H1 (cell line): ENCODE measurements around the gene SMIM5. TPM values are rescaled to one million over a fixed set of nuclear protein-coding genes. Genes with fewer than 3 reads are reported as not detected.

Experiments
- CTCF ChIA-PET: fragments of 300-600 bp; sonication (Branson Sonifier 250); formaldehyde crosslinking; loops from one replicate; lab custom pipeline; 2021; ENCODE audit not compliant: partially characterized antibody; lab: Charles Lee
- POLR2A ChIA-PET: fragments of 300-600 bp; sonication (Branson Sonifier 250); formaldehyde crosslinking; loops from one replicate; lab custom pipeline; 2021; ENCODE audit warnings: inconsistent platforms; ENCODE audit not compliant: partially characterized antibody; lab: Charles Lee
- DNase-seq, 2 experiments: peaks; one replicate each; pipeline versions ENCODE4 v3.0.0 to v3.0.0-alpha.2; 2010 to 2022; ENCODE audit warnings: low spot score in 2 of 2, low read depth in 1 of 2, mixed read lengths in 1 of 2
- FAIRE-seq: peaks from 2 replicates; lab custom pipeline; 2011; peaks lifted over from hg19 to GRCh38; lab: Jason Lieb, UNC
- H2AFZ ChIP-seq: 2 replicates; pipeline ENCODE4 v1.8.1; 2012; ENCODE audit warnings: low read length, inconsistent platforms
- H2AK5ac ChIP-seq: 2 replicates; pipeline ENCODE4 v1.6.1; 2013; ENCODE audit warnings: low read depth, low read length
- H2BK120ac ChIP-seq: replicated peaks from 2 replicates; pipeline ENCODE3; 2013; ENCODE audit warnings: low read depth, low read length, inconsistent platforms
- H2BK12ac ChIP-seq: 2 replicates; pipeline ENCODE4 v1.6.1; 2013; ENCODE audit warnings: low read depth, low read length
- H2BK15ac ChIP-seq: 2 replicates; pipeline ENCODE4 v1.6.1; 2013; ENCODE audit warnings: low read length
- H2BK20ac ChIP-seq: 2 replicates; pipeline ENCODE4 v1.6.1; 2013; ENCODE audit warnings: low read length
- H2BK5ac ChIP-seq: 2 replicates; pipeline ENCODE4 v1.6.1; 2013; ENCODE audit warnings: low read depth, low read length
- H3K14ac ChIP-seq: 2 replicates; pipeline ENCODE4 v1.6.1; 2013; ENCODE audit warnings: inconsistent platforms; ENCODE audit not compliant: insufficient read length
- H3K18ac ChIP-seq: 2 replicates; pipeline ENCODE4 v1.6.1; 2013; ENCODE audit warnings: low read length; ENCODE audit errors: extremely low read depth
- H3K23ac ChIP-seq: 2 replicates; pipeline ENCODE4 v1.6.1; 2013; ENCODE audit warnings: inconsistent platforms; ENCODE audit not compliant: insufficient read length
- H3K23me2 ChIP-seq: 2 replicates; pipeline ENCODE4 v1.6.1; 2013; ENCODE audit warnings: low read depth, low read length
- H3K27ac ChIP-seq: 2 replicates; pipeline ENCODE4 v1.6.1; 2011; ENCODE audit warnings: low read depth, low read length, inconsistent platforms
- H3K27me3 ChIP-seq, 4 experiments: replicated peaks in 1 of 4; 1 replicate in 1 of 4; 2 replicates in 3 of 4; pipeline versions ENCODE4 v1.6.1 to v1.8.1; 2011 to 2013; ENCODE audit warnings: low read length in 3 of 4, mild to moderate bottlenecking in 3 of 4, inconsistent platforms in 2 of 4, mixed read lengths in 2 of 4, moderate library complexity in 1 of 4; ENCODE audit not compliant: control insufficient read depth in 3 of 4, insufficient read depth in 3 of 4; ENCODE audit errors: extremely low read depth in 1 of 4
- H3K36me3 ChIP-seq, 4 experiments: 2 replicates each; pipeline versions ENCODE4 v1.6.1 to v1.8.1; 2011 to 2013; ENCODE audit warnings: mild to moderate bottlenecking in 4 of 4, low read length in 3 of 4, moderate library complexity in 2 of 4, control low read depth in 1 of 4, inconsistent platforms in 1 of 4; ENCODE audit not compliant: insufficient read depth in 4 of 4, control insufficient read depth in 2 of 4
- H3K4ac ChIP-seq: replicated peaks from 2 replicates; pipeline ENCODE3; 2013; ENCODE audit warnings: low read length, low read depth, mixed read lengths, inconsistent platforms; ENCODE audit not compliant: insufficient read length
- H3K4me1 ChIP-seq, 4 experiments: replicated peaks in 1 of 4; 1 replicate in 1 of 4; 2 replicates in 3 of 4; pipeline versions ENCODE4 v1.6.1 to v1.8.1; 2011 to 2013; ENCODE audit warnings: low read length in 3 of 4, inconsistent platforms in 2 of 4, mixed read lengths in 1 of 4; ENCODE audit not compliant: insufficient read depth in 4 of 4, control insufficient read depth in 3 of 4
- H3K4me2 ChIP-seq, 2 experiments: 2 replicates each; pipeline versions ENCODE4 v1.6.1 to v1.8.1; 2011 to 2013; ENCODE audit warnings: low read depth in 2 of 2, low read length in 2 of 2, control low read depth in 1 of 2, inconsistent platforms in 1 of 2, mild to moderate bottlenecking in 1 of 2; ENCODE audit not compliant: insufficient read depth in 1 of 2
- H3K4me3 ChIP-seq, 4 experiments: fragments of 200-600, 300-600 bp in 1 of 4; sonication (generic), shearing (Covaris generic), sonication (Bioruptor Twin) in 1 of 4; 2 replicates each; pipeline versions ENCODE4 v1.5.1 to v1.8.1; 2011 to 2016; ENCODE audit warnings: low read length in 4 of 4, low read depth in 3 of 4, control low read depth in 2 of 4, inconsistent platforms in 2 of 4, mild to moderate bottlenecking in 2 of 4, mixed read lengths in 1 of 4, moderate library complexity in 1 of 4; ENCODE audit not compliant: insufficient read depth in 2 of 4; ENCODE audit errors: extremely low read depth in 1 of 4
- H3K56ac ChIP-seq: replicated peaks from 2 replicates; pipeline ENCODE3; 2013; ENCODE audit warnings: low read depth, mild to moderate bottlenecking, mixed read lengths, low read length, inconsistent platforms; ENCODE audit not compliant: insufficient read length
- H3K79me1 ChIP-seq: 2 replicates; pipeline ENCODE4 v1.6.1; 2013; ENCODE audit warnings: low read depth, low read length, control low read depth
- H3K79me2 ChIP-seq, 2 experiments: 2 replicates each; pipeline versions ENCODE4 v1.6.1 to v1.8.1; 2012 to 2013; ENCODE audit warnings: low read length in 2 of 2, mild to moderate bottlenecking in 2 of 2, inconsistent platforms in 1 of 2; ENCODE audit not compliant: insufficient read depth in 2 of 2, control insufficient read depth in 1 of 2
- H3K9ac ChIP-seq, 4 experiments: replicated peaks in 1 of 4; 1 replicate in 1 of 4; 2 replicates in 3 of 4; pipeline versions ENCODE4 v1.6.1 to v1.8.1; 2011 to 2013; ENCODE audit warnings: low read depth in 3 of 4, low read length in 3 of 4, control low read depth in 2 of 4, mild to moderate bottlenecking in 2 of 4, moderate library complexity in 2 of 4, inconsistent platforms in 1 of 4; ENCODE audit errors: extremely low read depth in 1 of 4
- H3K9me3 ChIP-seq, 2 experiments: 2 replicates each; pipeline versions ENCODE4 v1.6.1 to v1.8.1; 2012 to 2013; ENCODE audit warnings: mild to moderate bottlenecking in 2 of 2, moderate library complexity in 2 of 2, control low read depth in 1 of 2, inconsistent platforms in 1 of 2, low read depth in 1 of 2, low read length in 1 of 2, mixed read lengths in 1 of 2; ENCODE audit not compliant: insufficient read depth in 2 of 2
- H4K20me1 ChIP-seq, 2 experiments: replicated peaks in 1 of 2; 2 replicates each; pipeline versions ENCODE3 to v1.8.1; 2011 to 2013; ENCODE audit warnings: inconsistent platforms in 2 of 2, low read length in 2 of 2, mild to moderate bottlenecking in 1 of 2; ENCODE audit not compliant: insufficient read depth in 2 of 2, control insufficient read depth in 1 of 2
- H4K5ac ChIP-seq: 2 replicates; pipeline ENCODE4 v1.6.1; 2013; ENCODE audit warnings: low read length, low read depth, mixed read lengths, inconsistent platforms; ENCODE audit not compliant: insufficient read length
- H4K8ac ChIP-seq: 2 replicates; pipeline ENCODE4 v1.8.0; 2013; ENCODE audit warnings: mild to moderate bottlenecking, moderate library complexity, low read length, inconsistent platforms; ENCODE audit not compliant: insufficient read depth; ENCODE audit errors: extremely low read depth
- H4K91ac ChIP-seq: replicated peaks from 2 replicates; pipeline ENCODE3; 2013; ENCODE audit warnings: low read length, mixed read lengths, inconsistent platforms; ENCODE audit not compliant: insufficient read length
- BRCA1 ChIP-seq: IDR thresholded peaks from 2 replicates; pipeline ENCODE4 v1.6.1; 2012; ENCODE audit warnings: low read depth, low read length, improper control_type of control experiment
- CEBPB ChIP-seq: IDR thresholded peaks from 2 replicates; pipeline ENCODE4 v1.6.1; 2012; ENCODE audit warnings: low read depth, low read length
- EP300 ChIP-seq, 2 experiments: IDR thresholded peaks; 1 replicate in 1 of 2; 2 replicates in 1 of 2; pipeline ENCODE4 v1.6.1; 2011 to 2012; ENCODE audit warnings: low read depth in 2 of 2, low read length in 2 of 2, mild to moderate bottlenecking in 2 of 2, borderline replicate concordance in 1 of 2, inconsistent platforms in 1 of 2, moderate library complexity in 1 of 2
- GTF2F1 ChIP-seq: IDR thresholded peaks from 2 replicates; pipeline ENCODE4 v1.6.1; 2012; ENCODE audit warnings: low read depth, low read length, improper control_type of control experiment, borderline replicate concordance
- JUND ChIP-seq: IDR thresholded peaks from 2 replicates; pipeline ENCODE4 v1.6.1; 2011; ENCODE audit warnings: mild to moderate bottlenecking, improper control_type of control experiment, low read length
- KDM4A ChIP-seq: IDR thresholded peaks from one replicate; pipeline ENCODE4 v1.7.1; 2012; ENCODE audit warnings: low read depth, mild to moderate bottlenecking, moderate library complexity, low read length, inconsistent platforms; ENCODE audit not compliant: severe bottlenecking
- KDM5A ChIP-seq: fragments of 200-600 bp; IDR thresholded peaks from 2 replicates; pipeline ENCODE4 v1.7.1; 2012; ENCODE audit warnings: mild to moderate bottlenecking, low read length, inconsistent platforms, mixed read lengths
- RFX5 ChIP-seq: IDR thresholded peaks from 2 replicates; pipeline ENCODE4 v1.6.1; 2011; ENCODE audit warnings: low read depth, low read length, improper control_type of control experiment, borderline replicate concordance
- RNF2 ChIP-seq: fragments of 200-900, 300-1000 bp; sonication (generic); IDR thresholded peaks from 2 replicates; pipeline ENCODE4 v1.7.1; 2016; ENCODE audit warnings: borderline replicate concordance, low read depth, mild to moderate bottlenecking, antibody characterized with exemption, low read length; ENCODE audit not compliant: poor library complexity, severe bottlenecking; ENCODE audit errors: missing control alignments
- TBP ChIP-seq: IDR thresholded peaks from 2 replicates; pipeline ENCODE4 v1.6.1; 2011; ENCODE audit warnings: low read depth, low read length, improper control_type of control experiment
- WGBS, 2 experiments: shearing (Covaris generic) in 1 of 2; methylation state at CpG; one replicate each; pipeline versions ENCODE4 v1.1.6 to v1.1.7; 2013 to 2015; ENCODE audit warnings: low lambda C conversion rate in 2 of 2, mixed read lengths in 2 of 2, inconsistent platforms in 1 of 2, low coverage in 1 of 2, missing lambda C conversion rate in 1 of 2; ENCODE audit not compliant: insufficient replicate concordance in 2 of 2, insufficient coverage in 1 of 2, insufficient read length in 1 of 2; ENCODE audit errors: extremely low coverage in 1 of 2, missing lambda C conversion rate in 1 of 2; 5-methylcytosine and 5-hydroxymethylcytosine counted together
- polyA plus RNA-seq, 7 experiments: library from polyadenylated mRNA; depleted of rRNA in 3 of 7; stranded (reverse) in 5 of 7; unstranded in 2 of 7; fragments of >200 nt in 5 of 7; fragments of 200-250 nt in 2 of 7; gene quantifications; 1 replicate in 5 of 7; 2 replicates in 1 of 7; 4 replicates in 1 of 7; pipeline versions ENCODE4 v1.2.1 to v1.2.3, GENCODE V29; 2011 to 2013; ENCODE audit warnings: missing spikeins in 2 of 7, mixed read lengths in 2 of 7
- total RNA-seq: library from RNA; stranded (reverse); fragmentation: NEBNext Ultra II Directional; extraction: Animal tissue kit (Norgen Biotek cat#: 25700); gene quantifications from 2 replicates; pipeline ENCODE4 v1.2.1, GENCODE V29; 2021

SMIM5 gene
- total and polyA plus RNA-seq, 2 of the 8 experiments (the other 6 are each of a cell fraction or from before 2014, with no cell fraction given), result not detected

DNA sequence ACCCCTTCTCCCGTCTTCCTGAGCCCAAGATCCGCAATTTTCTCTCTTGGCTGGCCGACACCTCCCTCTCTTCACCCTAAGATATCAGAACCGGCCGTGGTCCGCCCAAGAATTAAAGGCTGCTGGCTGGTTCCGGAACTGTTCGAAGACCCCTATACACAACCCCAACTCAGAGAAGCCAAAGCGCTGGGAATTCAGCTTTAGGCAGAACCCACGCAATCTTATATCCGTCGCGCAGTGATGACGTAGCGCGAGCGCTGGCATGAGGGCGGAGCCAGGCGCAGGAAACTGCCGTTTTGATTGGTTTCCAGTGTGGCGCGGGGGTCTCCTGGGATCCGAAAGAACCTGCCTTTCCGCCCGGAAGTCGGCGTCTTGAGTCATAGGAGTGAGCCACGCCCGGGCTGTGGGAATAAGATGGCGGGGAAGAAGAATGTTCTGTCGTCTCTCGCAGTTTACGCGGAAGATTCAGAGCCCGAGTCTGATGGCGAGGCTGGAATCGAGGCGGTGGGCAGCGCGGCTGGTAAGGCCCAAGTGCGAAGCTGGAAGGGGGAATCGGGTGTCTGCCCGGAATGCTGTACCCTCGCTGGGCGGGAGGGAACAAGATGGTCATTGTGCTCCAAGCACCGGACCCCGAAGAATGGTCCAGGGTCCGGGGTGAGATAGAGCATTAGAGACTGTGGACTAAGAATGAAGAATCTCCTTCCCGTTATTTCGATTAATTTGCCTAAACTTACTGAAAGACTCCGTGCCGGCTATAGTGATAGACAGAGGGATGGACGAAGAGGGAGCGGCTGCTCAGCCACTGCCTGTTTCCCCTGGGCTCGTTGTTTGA, 33.9 kb downstream of the SMIM5 start, which contains the start of the genes RECQL5 and SAP30BP:
TSS of gene RECQL5 (minus strand) at position 196 of the 832 bp plus-strand sequence. CDS start 597 bp downstream, outside the sequence.
TSS of gene SAP30BP (plus strand) at position 380 of the 832 bp plus-strand sequence. CDS start at position 415, 35 bp downstream.
- Histone ChIP-seq H2AFZ (0 out of 2 replicates have a peak within 1 kb of the TSS, but pooled peaks have one; percentile 33), H4K20me1 (peaks cover 4 to 8% of the 10 kb centered on the region in 2 experiments), H3K9ac (peak within 1 kb of the TSS; percentile 90 to 98 (median 96)), H3K56ac (no peak within 1 kb of the TSS), H2BK12ac (no peak within 1 kb of the TSS; the same call in 1 of the 2 replicates), H3K23me2 (peaks cover 5% of the 10 kb centered on the region; the same call in 1 of the 2 replicates), H3K27me3 (no peaks in the 10 kb centered on the region), H3K14ac (no peak within 1 kb of the TSS), H2BK20ac (no peak within 1 kb of the TSS), H3K18ac (peak within 1 kb of the TSS; percentile 88; the same call in 1 of the 2 replicates), H2BK15ac (no peak within 1 kb of the TSS), H3K9me3 (no peaks in the 10 kb centered on the region), H3K36me3 (peaks cover 7 to 31% (median 22%) of the 10 kb centered on the region in 4 experiments; a peak in 6 of 8 replicates), H3K4me1 (peaks cover 0 to 13% (median 3%) of the 10 kb centered on the region in 4 experiments; a peak in 2 of 7 replicates), H4K8ac (peak within 1 kb of the TSS; percentile 99; the same call in 1 of the 2 replicates), H3K23ac (no peak within 1 kb of the TSS), H3K79me2 (peaks cover 11 to 61% of the 10 kb centered on the region in 2 experiments; a peak in 3 of 4 replicates), H3K4me2 (peak within 1 kb of the TSS; percentile 70 to 96), H2BK120ac (no peak within 1 kb of the TSS), H2AK5ac (no peak within 1 kb of the TSS), H3K27ac (peak within 1 kb of the TSS; percentile 88), H3K4me3 (peak within 1 kb of the TSS; percentile 81 to 99 (median 96)), H3K4ac (no peak within 1 kb of the TSS), H4K5ac (peak within 1 kb of the TSS; percentile 79), H3K79me1 (peaks cover 2% of the 10 kb centered on the region; the same call in 1 of the 2 replicates), H4K91ac (peak within 1 kb of the TSS; percentile 26), H2BK5ac (peak within 1 kb of the TSS; percentile 98)
- DNase-seq (peak; percentile 94 to 97), FAIRE-seq (peak; percentile 13)
- ChIA-PET CTCF (interaction anchor here (0.6 to 51.0 kb wide), 10 partner anchors 9 to 113 kb away, joined by 3 to 2200 read pairs (median 5); partner anchors contain the start of gene SMIM5), POLR2A (interaction anchor here (0.7 to 4.1 kb wide), 23 partner anchors 8 to 160 kb away, joined by 3 to 42 read pairs (median 4); partner anchors contain the start of genes ITGB4 and SMIM5)
- WGBS, 2 experiments, result 3% methylated on average over 55 of the region's 55 CpGs; no CpG with 5 or more reads in 1 of the 2 experiments
- TF ChIP-seq JUND, result peak; percentile 53; the same call in 1 of the 2 replicates
- TF ChIP-seq RFX5, result no peak
- TF ChIP-seq KDM4A, result peak; percentile 72
- no peak for TF ChIP-seq GTF2F1
- TF ChIP-seq KDM5A, result peak; percentile 100
- peak; percentile 93 for TF ChIP-seq TBP
- no peak for TF ChIP-seq BRCA1
- no peak for TF ChIP-seq RNF2
- no peak for TF ChIP-seq EP300 (IDR thresholded peaks at IDR 0.05; ENCODE audit: borderline replicate concordance in 1 of 2, low read depth in 2 of 2, low read length in 2 of 2)
- no peak; the same call in 1 of the 2 replicates for TF ChIP-seq CEBPB
